CD8-positive, alpha-beta memory T cell (primary cell): ENCODE measurements around the gene ELMOD2. TPM values are rescaled to one million over a fixed set of nuclear protein-coding genes. Genes with fewer than 3 reads are reported as not detected.

Experiments
- CTCF ChIA-PET: fragments of 350-600 bp; sonication (Branson Sonifier 250); formaldehyde crosslinking; loops from one replicate; lab custom pipeline; 2021; ENCODE audit warnings: antibody characterized with exemption; lab: Charles Lee
- POLR2A ChIA-PET: fragments of 350-600 bp; sonication (Branson Sonifier 250); formaldehyde crosslinking; loops from one replicate; lab custom pipeline; 2021; ENCODE audit warnings: antibody characterized with exemption; lab: Charles Lee
- DNase-seq, 5 donors: peaks; one replicate each; pipeline versions ENCODE4 v3.0.0 to v3.0.0-alpha.2; 2020 to 2022; ENCODE audit warnings: mixed read lengths in 1 of 5
- H3K27ac ChIP-seq: one replicate; pipeline ENCODE4 v1.7.0; 2013; ENCODE audit warnings: low read depth, mild to moderate bottlenecking, low read length, moderate library complexity
- H3K27me3 ChIP-seq: 2 replicates; pipeline ENCODE4 v1.7.0; 2013; ENCODE audit warnings: low read length, mild to moderate bottlenecking; ENCODE audit not compliant: insufficient read depth, poor library complexity, severe bottlenecking
- H3K36me3 ChIP-seq: 2 replicates; pipeline ENCODE4 v1.7.0; 2013; ENCODE audit warnings: mild to moderate bottlenecking, low read length, moderate library complexity; ENCODE audit not compliant: insufficient read depth
- H3K4me1 ChIP-seq: 2 replicates; pipeline ENCODE4 v1.7.0; 2013; ENCODE audit warnings: mild to moderate bottlenecking, low read length, moderate library complexity; ENCODE audit not compliant: insufficient read depth
- H3K4me3 ChIP-seq: 2 replicates; pipeline ENCODE4 v1.7.0; 2013; ENCODE audit warnings: mild to moderate bottlenecking, low read length
- H3K9me3 ChIP-seq: 2 replicates; pipeline ENCODE4 v1.7.0; 2013; ENCODE audit warnings: mild to moderate bottlenecking, low read length
- H3K27ac Mint-ChIP-seq, 8 donors: one replicate each; pipeline ENCODE4 v1.8.0; 2020 to 2021; ENCODE audit warnings: mixed read lengths in 8 of 8, mild to moderate bottlenecking in 6 of 8, inconsistent platforms in 3 of 8, moderate library complexity in 3 of 8
- H3K27me3 Mint-ChIP-seq, 2 donors: one replicate each; pipeline ENCODE4 v1.8.0; 2020 to 2021; ENCODE audit warnings: mixed read lengths in 2 of 2, mild to moderate bottlenecking in 1 of 2, moderate library complexity in 1 of 2
- H3K36me3 Mint-ChIP-seq, 3 donors: one replicate each; pipeline ENCODE4 v1.8.0; 2020 to 2021; ENCODE audit warnings: mixed read lengths in 3 of 3, inconsistent platforms in 1 of 3, mild to moderate bottlenecking in 1 of 3
- H3K4me1 Mint-ChIP-seq, 3 donors: one replicate each; pipeline ENCODE4 v1.8.0; 2020 to 2021; ENCODE audit warnings: mixed read lengths in 3 of 3, inconsistent platforms in 1 of 3, mild to moderate bottlenecking in 1 of 3
- H3K4me3 Mint-ChIP-seq, 7 donors: one replicate each; pipeline ENCODE4 v1.8.0; 2020 to 2021; ENCODE audit warnings: mixed read lengths in 7 of 7, mild to moderate bottlenecking in 6 of 7, moderate library complexity in 4 of 7, inconsistent platforms in 2 of 7
- H3K9me3 Mint-ChIP-seq, 5 donors: one replicate each; pipeline ENCODE4 v1.8.0; 2020 to 2022; ENCODE audit warnings: mixed read lengths in 5 of 5, mild to moderate bottlenecking in 3 of 5, moderate library complexity in 2 of 5, inconsistent platforms in 1 of 5
- polyA plus RNA-seq: library from polyadenylated mRNA; unstranded; fragments of 300-500 nt; fragmentation: Illumina TruSeq; gene quantifications from one replicate; pipeline ENCODE4 v1.2.3, GENCODE V29; 2021
- total RNA-seq, 2 experiments: library from RNA; stranded (reverse); gene quantifications; one replicate each; pipeline ENCODE4 v1.2.3, GENCODE V29; 2021

ELMOD2 gene
- total RNA-seq (10 to 100 TPM; 15.3 to 18.4 TPM), polyA plus RNA-seq (12.6 TPM)

- H3K4me1 Mint-ChIP-seq, result peaks cover 28 to 35% (median 30%) of the 10 kb centered on the region in 3 donors
- no peaks in the 10 kb centered on the region for H3K27me3 ChIP-seq
- ChIA-PET CTCF (interaction anchor here (0.6 to 1.8 kb wide), 12 partner anchors 8 to 164 kb away, joined by 3 to 10 read pairs (median 4); partner anchors contain the start of gene SCOC), POLR2A (interaction anchor here (1.0 to 2.6 kb wide), 2 partner anchors 46 to 151 kb away, joined by 3 to 18 read pairs; partner anchors contain the start of gene SCOC)
- H3K36me3 ChIP-seq, result peaks cover 3% of the 10 kb centered on the region
- H3K27ac ChIP-seq, result peak within 1 kb of the TSS; percentile 50
- peak within 1 kb of the TSS; percentile 84 to 94 (median 90) for H3K4me3 Mint-ChIP-seq
- H3K4me3 ChIP-seq, result peak within 1 kb of the TSS; percentile 72
- H3K27me3 Mint-ChIP-seq, result no peaks in the 10 kb centered on the region
- H3K4me1 ChIP-seq, result peaks cover 16% of the 10 kb centered on the region
- peaks cover 6 to 22% (median 12%) of the 10 kb centered on the region in 3 donors for H3K36me3 Mint-ChIP-seq
- peak within 1 kb of the TSS; percentile 34 to 93 (median 86) for H3K27ac Mint-ChIP-seq
- H3K9me3 Mint-ChIP-seq, result no peaks in the 10 kb centered on the region
- peak; percentile 97 to 98 (median 97) for DNase-seq
- no peaks in the 10 kb centered on the region for H3K9me3 ChIP-seq
These were observed at the start of gene ELMOD2 for GRCh38 chr4:140523857-140524742. TSS of gene ELMOD2 (plus strand) at chr4:140524168. CDS start at chr4:140525429, 1,261 bp downstream.

GRCh38 chr4:140483445-140483844, 40.5 kb upstream of the ELMOD2 start:
- Mint-ChIP-seq H3K9me3 (peaks cover 0 to 10% (median 8%) of the 10 kb centered on the region in 5 donors), H3K4me1 (no peaks in the 10 kb centered on the region), H3K4me3 (no peak overlapping the region), H3K27ac (no peak overlapping the region), H3K27me3 (peaks cover 5 to 25% of the 10 kb centered on the region in 2 donors), H3K36me3 (peaks cover 0 to 1% (median 0%) of the 10 kb centered on the region in 3 donors)
- ChIA-PET CTCF (no interaction called here), POLR2A (no interaction called here)
- no peaks in the 10 kb centered on the region for H3K4me1 ChIP-seq
- H3K36me3 ChIP-seq, result no peaks in the 10 kb centered on the region
- DNase-seq, result no peak
- H3K9me3 ChIP-seq, result no peaks in the 10 kb centered on the region
- H3K4me3 ChIP-seq, result no peak overlapping the region
- no peak overlapping the region for H3K27ac ChIP-seq
- no peaks in the 10 kb centered on the region for H3K27me3 ChIP-seq

GRCh38 chr4:140485939-140486338, 38.0 kb upstream of the ELMOD2 start:
- DNase-seq, result no peak
- peak overlapping the region in 1 of 7 donors; percentile 28 for H3K4me3 Mint-ChIP-seq
- H3K27ac Mint-ChIP-seq, result no peak overlapping the region
- peaks cover 0 to 1% (median 0%) of the 10 kb centered on the region in 3 donors for H3K36me3 Mint-ChIP-seq
- Histone ChIP-seq H3K4me1 (no peaks in the 10 kb centered on the region), H3K27ac (no peak overlapping the region), H3K36me3 (no peaks in the 10 kb centered on the region), H3K9me3 (no peaks in the 10 kb centered on the region), H3K27me3 (no peaks in the 10 kb centered on the region), H3K4me3 (no peak overlapping the region)
- POLR2A ChIA-PET, result no interaction called here
- peaks cover 0 to 10% (median 8%) of the 10 kb centered on the region in 5 donors for H3K9me3 Mint-ChIP-seq
- CTCF ChIA-PET, result no interaction called here
- H3K4me1 Mint-ChIP-seq, result no peaks in the 10 kb centered on the region
- peaks cover 3 to 17% of the 10 kb centered on the region in 2 donors for H3K27me3 Mint-ChIP-seq

- Histone ChIP-seq H3K27ac (no peak overlapping the region), H3K4me3 (no peak overlapping the region), H3K27me3 (peaks cover 14% of the 10 kb centered on the region), H3K4me1 (no peaks in the 10 kb centered on the region), H3K9me3 (no peaks in the 10 kb centered on the region), H3K36me3 (no peaks in the 10 kb centered on the region)
- POLR2A ChIA-PET, result no interaction called here
- H3K9me3 Mint-ChIP-seq, result no peaks in the 10 kb centered on the region
- peaks cover 4 to 10% (median 6%) of the 10 kb centered on the region in 3 donors for H3K4me1 Mint-ChIP-seq
- peaks cover 33 to 73% of the 10 kb centered on the region in 2 donors for H3K27me3 Mint-ChIP-seq
- CTCF ChIA-PET, result no interaction called here
- H3K4me3 Mint-ChIP-seq, result peak overlapping the region in 4 of 7 donors; percentile 13 to 51 (median 32)
- H3K27ac Mint-ChIP-seq, result no peak overlapping the region
- DNase-seq, result no peak
- peaks cover 0 to 3% (median 0%) of the 10 kb centered on the region in 3 donors for H3K36me3 Mint-ChIP-seq
These were observed 26.6 kb upstream of the ELMOD2 start for GRCh38 chr4:140497405-140497746.

- H3K9me3 Mint-ChIP-seq, result no peaks in the 10 kb centered on the region
- H3K4me3 ChIP-seq, result no peak within 1 kb of the TSS
- POLR2A ChIA-PET, result no interaction called here
- DNase-seq, result no peak
- H3K27me3 Mint-ChIP-seq, result peaks cover 34 to 79% of the 10 kb centered on the region in 2 donors
- peaks cover 14% of the 10 kb centered on the region for H3K27me3 ChIP-seq
- H3K27ac Mint-ChIP-seq, result no peak within 1 kb of the TSS
- no peaks in the 10 kb centered on the region for H3K4me1 ChIP-seq
- H3K4me1 Mint-ChIP-seq, result peaks cover 4 to 10% (median 6%) of the 10 kb centered on the region in 3 donors
- no peak within 1 kb of the TSS for H3K27ac ChIP-seq
- H3K36me3 Mint-ChIP-seq, result peaks cover 0 to 3% (median 0%) of the 10 kb centered on the region in 3 donors
- H3K36me3 ChIP-seq, result no peaks in the 10 kb centered on the region
- H3K4me3 Mint-ChIP-seq, result peak within 1 kb of the TSS in 5 of 7 donors; percentile 41 to 59 (median 51)
- CTCF ChIA-PET, result interaction anchor here (1.1 kb wide), 1 partner anchor 138 kb away, joined by 3 read pairs; no protein-coding TSS in a partner anchor
- H3K9me3 ChIP-seq, result no peaks in the 10 kb centered on the region
These were observed 26.0 kb upstream of the ELMOD2 start, which contains the start of gene MGAT4D for GRCh38 chr4:140497747-140498636. TSS of gene MGAT4D (minus strand) at chr4:140498293. CDS start at chr4:140498222, 71 bp downstream.

GRCh38 chr4:140499391-140499790, 24.6 kb upstream of the ELMOD2 start:
- Histone ChIP-seq H3K4me1 (no peaks in the 10 kb centered on the region), H3K27ac (no peak overlapping the region), H3K27me3 (peaks cover 14% of the 10 kb centered on the region), H3K9me3 (no peaks in the 10 kb centered on the region), H3K4me3 (no peak overlapping the region), H3K36me3 (no peaks in the 10 kb centered on the region)
- ChIA-PET POLR2A (no interaction called here), CTCF (interaction anchor here (1.3 kb wide), 1 partner anchor 24 kb away, joined by 4 read pairs; the partner anchor contains the start of gene ELMOD2)
- no peak for DNase-seq
- peaks cover 0 to 3% (median 0%) of the 10 kb centered on the region in 3 donors for H3K36me3 Mint-ChIP-seq
- H3K27ac Mint-ChIP-seq, result peak overlapping the region in 1 of 8 donors; percentile 20
- peaks cover 4 to 10% (median 6%) of the 10 kb centered on the region in 3 donors for H3K4me1 Mint-ChIP-seq
- H3K27me3 Mint-ChIP-seq, result peaks cover 37 to 81% of the 10 kb centered on the region in 2 donors
- peak overlapping the region in 1 of 7 donors; percentile 11 for H3K4me3 Mint-ChIP-seq
- H3K9me3 Mint-ChIP-seq, result no peaks in the 10 kb centered on the region

GRCh38 chr4:140504261-140504660, 19.7 kb upstream of the ELMOD2 start:
- no peaks in the 10 kb centered on the region for H3K9me3 Mint-ChIP-seq
- no peaks in the 10 kb centered on the region for H3K9me3 ChIP-seq
- ChIA-PET CTCF (no interaction called here), POLR2A (no interaction called here)
- H3K4me3 Mint-ChIP-seq, result no peak overlapping the region
- no peaks in the 10 kb centered on the region for H3K4me1 ChIP-seq
- no peaks in the 10 kb centered on the region for H3K36me3 Mint-ChIP-seq
- H3K27me3 Mint-ChIP-seq, result peaks cover 23 to 89% of the 10 kb centered on the region in 2 donors
- no peak overlapping the region for H3K27ac Mint-ChIP-seq
- no peaks in the 10 kb centered on the region for H3K36me3 ChIP-seq
- H3K27ac ChIP-seq, result no peak overlapping the region
- no peak overlapping the region for H3K4me3 ChIP-seq
- no peaks in the 10 kb centered on the region for H3K4me1 Mint-ChIP-seq
- peaks cover 5% of the 10 kb centered on the region for H3K27me3 ChIP-seq
- no peak for DNase-seq
